Spleen (tissue), 7 donors: Measurements from ENCODE around the gene EFCAB8.

Experiments
- CTCF ChIP-seq, 11 experiments: fragments of 200-600 bp in 7 of 11; fragments of 450-650 bp in 4 of 11; sonication (generic) in 4 of 11; IDR thresholded peaks in 8 of 11; conservative IDR thresholded peaks in 3 of 11; 1 replicate in 7 of 11; 2 replicates in 4 of 11; pipeline versions ENCODE4 v1.4.0 to v1.8.0; 2016 to 2021; ENCODE audit warnings: antibody characterized with exemption in 11 of 11, inconsistent platforms in 4 of 11, mild to moderate bottlenecking in 1 of 11
- POLR2A ChIP-seq, 3 donors: fragments of 450-650 bp; IDR thresholded peaks; one replicate each; pipeline ENCODE4 v1.5.1; 2017; ENCODE audit warnings: antibody characterized with exemption in 3 of 3, mild to moderate bottlenecking in 1 of 3
- POLR2AphosphoS5 ChIP-seq, 3 donors: sonication (generic); formaldehyde crosslinking; IDR thresholded peaks; one replicate each; pipeline ENCODE4 v1.5.1; 2017; ENCODE audit warnings: antibody characterized with exemption in 3 of 3
- donor health status: DM: no; HTN: no; CAD: no; lungs with moderate emphysema.
- donor health status: DM: no; HTN: no; CAD: no.
- donor health status: DM: no; HTN: no; CAD: no.

- no peak for TF ChIP-seq POLR2A (IDR thresholded peaks at IDR 0.05)
- TF ChIP-seq CTCF (IDR thresholded peaks at IDR 0.05 in 8 of 11, conservative IDR thresholded peaks at IDR 0.05 in 3 of 11) = no peak
- TF ChIP-seq POLR2AphosphoS5 (IDR thresholded peaks at IDR 0.05) = no peak
Observed at GRCh38 chr20:32875673-32876072, 16.9 kb downstream of the EFCAB8 start.
